SK-N-MC (cell line): Measurements from ENCODE around the gene ANKRD31.

Experiments
- EZH2 ChIP-seq: fragments of 200-600 bp; sonication (generic); IDR thresholded peaks from one replicate; pipeline ENCODE4 v1.6.1; 2017; ENCODE audit warnings: antibody characterized with exemption
- POLR2AphosphoS5 ChIP-seq: IDR thresholded peaks from 2 replicates; pipeline ENCODE4 v1.6.1; 2012; ENCODE audit warnings: mild to moderate bottlenecking, low read depth, low read length, borderline replicate concordance

GRCh38 chr5:75046366-75047142 lies 190.1 kb downstream of the ANKRD31 start:
- TF ChIP-seq POLR2AphosphoS5 (no peak), EZH2 (no peak)
